GM12801 (cell line): ENCODE data around the gene TCF12.

ENCODE experiments used
- TF ChIP-seq, protein P1 (sequence below): IDR thresholded peaks from one replicate; pipeline ENCODE4 v1.5.1; 2011; ENCODE audit warnings: control low read depth; ENCODE audit not compliant: insufficient read length; ENCODE audit errors: extremely low read depth

Gene TCF12

DNA sequence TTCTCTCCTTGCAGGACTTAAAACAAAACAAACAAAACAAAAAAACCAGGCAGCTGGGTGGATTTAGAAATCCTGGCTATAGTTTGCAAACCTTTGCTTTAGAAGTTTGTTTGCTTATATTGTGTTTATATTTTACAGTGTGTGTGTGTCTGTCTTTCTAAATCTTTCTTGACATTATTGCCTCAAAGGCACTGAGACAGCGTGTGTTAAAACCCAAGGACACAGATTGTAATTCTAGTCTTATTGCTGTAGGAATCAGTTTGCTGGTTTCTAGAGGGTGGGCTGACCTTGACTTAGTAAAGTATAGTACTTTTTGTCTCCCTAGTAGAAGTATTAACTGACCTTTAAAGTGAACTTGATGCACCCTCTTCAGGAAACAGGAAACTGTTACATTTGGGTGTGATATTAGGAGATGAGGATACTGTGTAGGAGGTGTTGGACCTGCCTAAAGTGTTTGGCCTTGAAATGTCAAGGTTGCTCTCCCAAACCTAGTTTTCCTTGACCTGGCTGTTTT lies 71.0 kb downstream of the TCF12 start:
- TF ChIP-seq, protein P1, sequence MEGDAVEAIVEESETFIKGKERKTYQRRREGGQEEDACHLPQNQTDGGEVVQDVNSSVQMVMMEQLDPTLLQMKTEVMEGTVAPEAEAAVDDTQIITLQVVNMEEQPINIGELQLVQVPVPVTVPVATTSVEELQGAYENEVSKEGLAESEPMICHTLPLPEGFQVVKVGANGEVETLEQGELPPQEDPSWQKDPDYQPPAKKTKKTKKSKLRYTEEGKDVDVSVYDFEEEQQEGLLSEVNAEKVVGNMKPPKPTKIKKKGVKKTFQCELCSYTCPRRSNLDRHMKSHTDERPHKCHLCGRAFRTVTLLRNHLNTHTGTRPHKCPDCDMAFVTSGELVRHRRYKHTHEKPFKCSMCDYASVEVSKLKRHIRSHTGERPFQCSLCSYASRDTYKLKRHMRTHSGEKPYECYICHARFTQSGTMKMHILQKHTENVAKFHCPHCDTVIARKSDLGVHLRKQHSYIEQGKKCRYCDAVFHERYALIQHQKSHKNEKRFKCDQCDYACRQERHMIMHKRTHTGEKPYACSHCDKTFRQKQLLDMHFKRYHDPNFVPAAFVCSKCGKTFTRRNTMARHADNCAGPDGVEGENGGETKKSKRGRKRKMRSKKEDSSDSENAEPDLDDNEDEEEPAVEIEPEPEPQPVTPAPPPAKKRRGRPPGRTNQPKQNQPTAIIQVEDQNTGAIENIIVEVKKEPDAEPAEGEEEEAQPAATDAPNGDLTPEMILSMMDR = no peak

DNA sequence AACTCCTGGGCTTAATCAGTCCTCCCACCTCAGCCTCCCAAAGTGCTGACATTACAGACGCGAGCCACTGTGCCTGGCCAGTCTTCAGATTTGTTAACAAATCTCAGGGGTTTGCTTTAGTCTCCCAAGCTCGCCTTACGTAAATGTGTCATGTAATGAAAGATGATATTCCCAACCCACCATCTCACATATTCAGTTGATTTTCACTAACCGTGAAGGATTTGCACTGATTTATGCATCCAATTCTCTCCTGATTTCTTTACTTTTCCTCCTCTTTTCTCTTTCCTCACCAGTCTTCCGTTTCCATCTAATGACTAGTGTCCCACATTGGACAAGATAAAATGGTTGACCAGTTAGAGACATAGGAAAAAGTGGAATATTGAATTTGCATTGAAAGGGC lies 72.6 kb downstream of the TCF12 start:
- TF ChIP-seq, protein P1 = no peak

DNA sequence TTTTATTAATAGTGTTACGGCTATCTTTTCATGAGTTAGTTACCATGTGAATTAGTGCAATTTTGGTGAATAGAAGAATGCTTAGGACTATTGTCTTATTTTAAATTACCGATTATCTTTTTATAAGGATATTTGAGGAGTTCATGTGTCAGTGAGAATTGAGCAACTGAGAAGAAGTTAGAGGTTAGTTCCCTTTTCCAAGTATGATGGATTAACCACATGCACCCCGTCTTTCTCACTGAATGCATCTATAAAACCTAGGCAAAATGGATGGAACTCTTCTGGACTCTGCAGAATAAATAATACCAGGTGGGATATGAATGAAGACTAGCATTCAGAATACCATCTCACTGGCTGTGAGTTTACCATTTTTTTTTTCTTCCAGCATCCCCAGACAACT lies 74.3 kb downstream of the TCF12 start:
- TF ChIP-seq, protein P1 = no peak

DNA sequence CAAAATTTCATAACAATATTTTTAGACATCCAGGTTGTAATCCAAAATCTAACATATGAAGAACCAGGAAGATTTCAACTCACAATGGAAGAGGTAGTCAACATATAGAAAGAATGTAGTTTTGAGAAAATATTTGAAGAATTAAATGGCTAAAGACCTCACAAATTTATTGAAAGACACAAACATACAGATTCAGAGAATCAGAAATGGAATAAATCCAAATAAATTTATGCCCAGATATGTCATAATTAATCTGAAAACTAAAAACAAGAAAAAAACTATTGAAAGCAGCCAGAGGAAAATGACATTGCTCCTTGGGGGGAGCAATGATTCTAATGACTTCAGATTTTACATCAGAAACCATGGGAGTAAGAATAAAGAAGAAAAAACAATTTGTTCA lies 75.8 kb downstream of the TCF12 start:
- TF ChIP-seq, protein P1 = no peak

DNA sequence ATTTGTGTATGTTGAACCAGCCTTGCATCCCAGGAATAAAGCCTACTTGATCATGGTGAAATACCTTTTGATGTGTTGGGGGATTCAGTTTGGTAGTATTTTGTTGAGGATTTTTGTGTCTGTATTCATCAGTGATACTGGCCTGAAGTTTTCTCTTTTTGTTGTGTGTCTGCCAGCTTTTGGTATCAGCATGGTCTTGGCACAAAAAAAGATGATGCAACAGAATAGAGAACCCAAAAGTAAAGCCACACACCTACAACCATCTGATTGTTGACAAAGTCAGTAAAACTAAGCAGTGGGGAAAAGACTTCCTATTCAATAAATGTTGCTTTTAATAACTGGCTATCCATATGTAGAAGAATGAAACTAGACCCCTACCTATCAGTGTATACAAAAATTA lies 77.6 kb downstream of the TCF12 start:
- TF ChIP-seq, protein P1 = no peak

DNA sequence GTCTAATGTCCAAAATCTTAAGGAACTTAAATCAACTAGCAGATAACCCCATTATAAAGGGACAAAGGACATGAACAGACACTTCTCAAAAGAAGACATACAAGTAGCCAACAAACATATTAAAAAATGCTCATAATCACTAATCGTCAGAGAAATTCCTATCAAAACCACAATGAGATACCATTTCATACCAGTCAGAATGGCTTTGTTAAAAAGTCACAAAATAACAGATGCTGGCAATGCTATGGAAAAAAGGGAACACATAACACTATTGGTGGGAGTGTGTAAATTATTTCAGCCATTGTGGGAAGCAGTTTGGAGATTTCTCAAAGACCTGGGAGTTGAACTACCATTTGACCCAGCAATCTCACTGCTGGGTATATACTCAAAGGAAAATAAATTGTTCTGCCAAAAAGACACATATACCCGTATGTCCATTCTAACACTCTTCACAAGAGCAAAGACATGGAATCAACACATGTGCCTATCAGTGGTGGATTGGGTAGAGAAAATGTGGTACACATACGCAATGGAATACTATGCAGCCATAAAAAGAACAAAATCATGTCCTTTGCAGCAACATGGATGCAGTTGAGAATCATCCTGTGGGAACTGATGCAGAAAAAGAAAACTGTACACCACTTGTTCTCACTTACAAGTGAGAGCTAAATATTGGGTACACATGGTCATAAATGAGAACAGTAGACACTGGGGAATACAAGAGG lies 78.5 kb downstream of the TCF12 start:
- TF ChIP-seq, protein P1 = no peak

DNA sequence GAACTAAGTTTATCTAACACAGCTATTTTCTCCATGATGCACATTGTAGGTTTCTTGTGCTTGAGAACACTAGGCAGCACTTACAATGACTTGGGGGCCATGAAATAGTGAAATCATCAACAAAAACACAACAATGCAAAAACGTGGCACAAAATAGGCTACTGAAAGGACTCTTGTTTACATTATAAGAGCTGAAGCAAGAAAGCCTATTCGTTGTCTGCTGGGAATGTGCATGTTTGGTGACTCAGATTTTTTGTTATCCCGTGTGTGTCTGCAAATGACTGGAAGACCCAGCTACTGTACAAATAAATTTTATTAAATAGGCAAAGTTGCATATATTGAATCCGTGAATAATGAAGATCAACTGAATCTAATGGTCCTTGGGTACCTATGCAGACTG lies 85.0 kb downstream of the TCF12 start:
- TF ChIP-seq, protein P1 = no peak

DNA sequence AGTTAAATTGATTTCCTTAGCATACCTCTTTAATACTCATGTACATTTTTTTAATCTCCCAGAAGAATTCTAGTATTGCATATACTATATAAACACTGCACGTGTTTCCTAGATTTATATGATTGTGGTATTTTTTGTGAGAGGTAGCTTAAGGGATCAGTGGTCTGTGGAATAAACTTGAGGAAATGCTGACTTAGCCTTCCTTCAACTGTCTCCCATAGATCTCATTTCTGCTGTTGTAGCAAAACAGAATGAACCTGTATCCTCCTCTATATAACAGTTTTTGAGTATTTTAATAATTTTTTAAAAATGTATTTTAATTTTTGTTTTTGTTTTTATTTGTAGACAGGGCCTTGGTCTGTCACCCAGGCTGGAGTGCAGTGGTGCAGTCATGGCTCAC lies 86.8 kb downstream of the TCF12 start:
- TF ChIP-seq, protein P1 = no peak
